CD4-positive, alpha-beta T cell treated with Interleukin-17A for 4 hours (primary cell): ENCODE data around the gene ZDHHC1.

ENCODE experiments used
- DNase-seq: peaks from one replicate; pipeline ENCODE4 v3.0.0-alpha.2; 2020; ENCODE audit warnings: mixed read lengths

The ZDHHC1 gene

DNA sequence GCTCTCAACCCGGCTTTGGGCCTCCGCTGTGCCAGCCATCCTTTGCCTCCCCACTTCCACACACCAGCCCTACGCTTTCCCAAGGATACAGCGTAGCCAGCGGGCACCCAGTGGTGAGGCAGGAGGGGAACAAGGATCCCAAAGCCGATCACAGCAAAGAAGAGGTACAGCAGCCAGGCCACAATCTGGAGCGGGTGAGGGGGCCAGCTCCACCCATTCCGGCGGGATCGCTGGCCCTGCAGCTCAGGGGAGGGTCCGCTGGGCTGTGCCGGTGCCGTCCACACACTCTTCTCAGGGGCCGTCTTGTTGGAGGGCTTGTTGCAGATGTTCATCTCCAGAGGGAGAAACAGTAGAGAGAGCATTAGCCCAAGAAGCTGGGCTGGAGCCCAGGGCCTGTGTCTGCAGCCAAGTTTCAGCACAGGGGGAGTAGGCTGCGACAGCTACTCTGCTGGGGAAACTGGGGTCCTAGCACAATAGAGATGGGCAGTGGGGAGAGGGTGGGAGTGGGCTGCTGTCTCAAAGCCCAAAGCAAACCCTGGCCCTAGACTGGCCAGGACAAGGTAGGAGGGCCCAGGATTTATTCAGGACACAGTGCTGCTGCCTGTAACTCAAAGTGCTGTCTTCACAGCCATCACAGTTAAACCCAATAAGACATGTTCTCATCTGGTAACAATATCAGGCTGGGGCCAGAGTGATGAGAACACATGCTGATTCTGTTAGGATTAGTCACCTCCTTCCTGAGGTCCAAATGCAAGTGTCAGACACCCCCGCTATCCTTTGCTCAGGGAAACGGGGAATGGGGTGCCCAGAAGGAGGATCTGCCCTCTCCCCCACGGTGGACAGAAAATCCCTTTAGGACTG is 9.9 kb downstream of the ZDHHC1 start:
- no peak for DNase-seq

DNA sequence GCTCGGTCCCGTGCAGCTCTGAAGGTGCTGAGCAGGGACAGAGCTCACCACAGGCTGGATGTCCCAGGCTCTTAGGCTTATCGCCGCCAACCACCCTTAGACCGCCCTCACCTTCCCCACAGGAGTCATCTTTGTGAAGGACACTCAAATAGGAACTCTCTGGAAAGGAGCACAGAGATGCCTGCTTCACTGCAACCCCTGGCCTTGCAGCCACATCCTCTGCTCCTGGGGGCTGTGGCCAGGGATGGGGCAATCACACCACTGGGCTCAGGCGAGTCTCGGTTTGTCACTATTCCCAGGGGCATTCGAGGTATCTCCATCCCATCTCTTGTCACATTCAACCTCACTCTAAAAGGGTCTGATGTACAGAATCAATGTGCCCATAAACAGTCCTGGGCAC is 10.9 kb downstream of the ZDHHC1 start:
- no peak for DNase-seq

DNA sequence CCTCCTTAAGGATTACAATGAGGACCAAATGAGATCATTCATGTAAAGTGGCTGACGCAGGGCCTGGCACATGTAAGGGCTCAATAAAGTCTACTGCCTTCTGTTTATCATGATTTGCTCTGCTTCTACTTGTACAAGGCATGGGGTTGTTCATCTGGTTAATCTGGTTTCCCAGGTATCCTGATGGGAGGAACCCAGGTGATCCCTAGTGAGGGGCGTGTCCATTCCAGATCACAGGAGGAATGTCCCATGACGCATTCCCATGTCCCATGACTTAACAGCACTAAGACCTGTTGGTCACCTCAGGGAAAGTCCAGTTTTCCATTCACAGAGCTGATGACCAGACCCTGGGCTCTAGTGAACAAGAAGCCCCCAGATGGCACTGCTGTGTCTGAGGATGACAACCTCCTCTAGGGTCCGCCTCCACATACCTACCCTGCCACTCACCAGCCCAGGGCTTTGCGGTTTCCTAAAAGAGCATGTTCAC is 11.5 kb downstream of the ZDHHC1 start:
- no peak for DNase-seq

DNA sequence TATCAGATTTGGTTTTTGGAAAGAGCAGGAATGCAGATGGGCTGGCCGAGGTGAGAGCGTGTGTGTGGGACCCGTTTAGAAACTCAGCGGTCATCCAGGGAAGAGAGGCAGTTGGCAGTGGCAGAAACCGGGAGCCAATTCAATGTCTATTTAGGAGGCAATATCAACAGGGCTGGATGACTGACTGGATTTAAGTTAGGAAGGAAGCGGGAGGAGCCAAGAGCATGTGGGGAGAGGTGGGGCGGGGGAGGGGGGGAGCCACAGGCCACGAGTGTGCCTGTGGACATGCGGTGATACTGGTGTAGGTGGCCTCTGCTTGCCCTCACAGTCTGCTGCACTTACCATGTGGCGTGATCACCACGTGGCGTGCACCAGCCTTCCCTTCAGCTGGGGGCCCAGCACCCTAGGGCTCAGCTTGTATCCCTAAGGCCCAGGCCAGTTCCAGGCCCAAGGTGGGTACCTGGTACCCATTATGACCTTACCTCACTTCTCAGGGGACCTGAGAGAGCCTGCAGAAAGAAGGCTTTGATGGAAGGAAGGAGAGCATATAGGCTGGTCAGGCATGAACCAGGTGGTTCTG is 12.2 kb downstream of the ZDHHC1 start:
- DNase-seq: no peak

DNA sequence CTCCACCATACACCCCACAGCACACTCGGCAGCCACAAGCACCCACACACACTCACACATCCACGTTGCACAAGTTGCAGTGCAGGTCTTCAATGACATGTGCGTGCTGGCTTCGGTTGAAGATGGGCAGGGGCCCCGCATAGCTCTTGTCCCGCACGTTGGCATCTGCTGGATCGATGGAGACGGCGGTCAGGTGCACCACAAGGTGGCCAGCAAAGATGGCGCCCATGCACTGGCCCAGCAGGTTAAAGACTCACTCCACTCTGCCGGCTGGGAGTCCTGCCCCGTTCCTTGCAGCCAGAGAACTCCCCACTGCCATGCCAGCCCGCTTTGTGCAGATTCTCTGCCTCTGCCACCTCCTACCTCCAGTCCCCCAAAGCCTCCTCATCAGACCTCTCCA is 15.4 kb downstream of the ZDHHC1 start:
- DNase-seq: no peak

DNA sequence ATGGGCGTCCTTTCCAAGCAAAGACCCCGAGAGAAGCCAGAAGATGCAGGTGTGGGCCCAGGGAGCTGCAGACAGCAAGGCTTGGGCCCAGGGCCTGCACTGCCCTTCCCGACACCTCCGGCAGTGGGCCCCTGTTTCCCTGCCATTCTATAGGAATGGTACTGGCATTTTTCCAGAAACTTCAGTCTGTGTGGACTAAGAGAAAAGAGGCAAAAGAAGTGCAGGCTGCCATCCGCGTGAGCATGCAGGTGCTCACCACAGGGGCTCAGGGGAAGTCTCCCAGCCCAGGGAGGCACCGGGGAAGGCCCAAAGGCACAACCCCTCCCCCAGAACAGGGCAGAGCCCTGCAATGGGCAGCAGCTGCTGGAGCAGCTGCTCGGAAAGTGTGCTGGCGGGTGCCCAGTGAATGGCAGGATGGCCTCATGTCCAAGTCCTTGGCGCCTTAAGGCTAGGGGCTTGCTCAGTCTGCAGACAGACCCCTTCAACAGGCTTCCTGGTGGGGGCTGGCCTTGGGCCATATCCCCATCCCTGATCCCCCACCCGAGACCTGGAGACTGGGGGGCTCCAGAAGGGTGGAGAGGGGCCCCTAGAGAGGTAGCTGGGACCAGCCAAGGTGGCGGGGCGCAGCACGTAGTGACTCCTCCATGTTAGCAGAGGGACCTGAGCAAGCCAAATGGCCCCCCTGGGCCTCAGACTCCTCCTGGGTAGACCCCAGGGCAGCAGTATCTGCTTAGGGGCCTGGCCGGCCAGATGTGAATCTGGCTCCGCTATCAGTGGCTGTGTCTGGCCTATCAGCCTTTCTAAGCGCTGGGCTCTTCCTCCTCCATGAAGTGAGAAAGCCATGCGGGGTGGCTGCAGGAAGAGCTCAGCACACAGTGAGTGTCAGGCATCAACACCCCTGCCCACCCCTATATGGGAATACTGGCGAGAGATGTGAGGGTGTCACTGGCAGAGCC is 16.2 kb downstream of the ZDHHC1 start:
- DNase-seq: no peak

DNA sequence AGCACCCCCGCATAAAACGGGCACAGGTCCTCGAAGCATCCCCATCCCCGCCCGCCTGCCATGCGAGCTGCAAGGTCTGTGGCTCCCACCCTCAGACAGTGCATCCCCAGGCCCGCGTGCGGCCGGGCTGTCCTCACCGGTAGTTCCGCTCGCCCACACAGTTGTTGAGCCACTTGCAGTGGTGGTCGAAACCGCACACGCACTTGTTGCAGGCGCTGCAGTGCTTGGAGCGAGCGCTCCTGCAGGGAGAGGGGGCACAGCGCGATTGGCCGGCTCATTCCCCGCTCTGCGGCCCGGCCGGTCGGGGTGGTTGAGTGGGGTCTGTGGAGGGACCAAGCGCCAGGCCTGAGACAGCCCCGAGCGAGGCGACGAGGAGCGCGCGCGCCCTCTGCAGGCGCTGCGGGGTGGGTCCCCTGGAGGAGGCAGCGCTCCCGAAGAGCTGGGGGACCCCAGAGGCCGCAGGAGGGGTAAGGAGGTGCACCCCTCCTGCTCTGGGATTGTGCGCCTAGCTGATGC is 17.0 kb downstream of the ZDHHC1 start:
- DNase-seq: peak; percentile 55

DNA sequence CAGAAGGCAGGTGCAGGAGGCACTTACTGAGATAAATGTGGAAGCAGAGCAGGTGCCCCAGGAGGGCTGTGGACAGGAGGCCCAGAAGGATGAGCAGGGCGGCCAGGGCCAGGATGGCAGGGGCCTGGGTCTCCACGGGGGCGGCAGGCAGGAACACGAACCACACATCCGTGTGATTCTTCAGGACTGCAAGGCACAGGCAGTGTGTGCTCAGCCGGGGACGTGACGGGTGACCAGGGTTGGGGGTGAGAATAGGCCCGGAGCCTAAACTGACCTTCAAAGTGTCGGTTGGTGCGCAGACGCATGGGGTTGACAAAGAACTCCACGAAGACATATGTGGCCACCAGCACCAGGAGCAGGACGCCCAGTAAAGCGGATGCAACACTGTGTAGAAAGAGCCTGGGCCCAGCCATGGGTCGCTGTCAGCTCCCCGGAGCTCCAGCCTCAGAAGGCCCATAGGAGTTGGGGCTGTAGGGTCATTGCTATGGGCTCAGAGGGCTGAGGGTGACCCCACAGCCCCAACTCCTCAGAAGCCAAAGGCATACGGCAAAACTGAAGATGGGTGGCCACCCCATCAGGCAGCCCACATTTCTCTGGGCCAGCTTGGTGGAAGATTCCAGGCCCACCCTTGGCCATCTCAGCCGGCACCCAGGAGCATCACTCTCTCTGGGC is 17.6 kb downstream of the ZDHHC1 start:
- no peak for DNase-seq

DNA sequence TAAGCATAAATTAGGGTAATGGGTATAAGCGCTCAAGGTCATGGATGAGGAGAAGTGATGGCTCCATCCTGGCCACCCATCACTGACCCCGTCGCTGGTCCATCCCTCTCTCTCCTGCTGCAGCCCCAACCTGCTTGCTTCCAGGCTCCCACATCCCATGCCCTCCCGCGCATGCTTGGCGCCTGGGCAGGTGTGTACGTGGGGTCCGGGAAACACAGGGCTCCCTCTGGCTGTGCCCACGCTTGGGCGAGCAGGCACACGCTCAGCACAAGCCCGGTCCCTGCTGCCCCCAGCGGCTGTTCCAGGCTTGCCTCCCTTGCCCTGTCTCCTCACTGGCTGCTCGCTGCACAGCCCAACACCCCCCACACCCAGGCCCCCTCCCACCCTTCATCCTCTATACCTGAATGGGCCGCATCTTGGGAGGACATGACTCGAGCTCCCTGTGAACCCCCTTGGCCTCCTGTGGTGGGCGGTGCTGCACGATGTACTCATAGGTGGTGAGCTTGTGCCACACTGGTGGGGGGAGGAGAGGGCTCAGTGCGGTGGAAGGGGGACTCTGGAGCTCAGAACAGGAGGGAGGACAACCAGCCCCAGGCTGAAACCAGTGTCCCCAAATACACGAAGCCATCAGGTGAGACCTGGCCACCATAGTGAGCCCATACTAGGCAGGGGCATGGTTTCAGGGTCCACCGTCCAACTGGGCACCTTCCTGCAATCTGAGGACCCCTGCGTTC is 18.3 kb downstream of the ZDHHC1 start:
- no peak for DNase-seq

DNA sequence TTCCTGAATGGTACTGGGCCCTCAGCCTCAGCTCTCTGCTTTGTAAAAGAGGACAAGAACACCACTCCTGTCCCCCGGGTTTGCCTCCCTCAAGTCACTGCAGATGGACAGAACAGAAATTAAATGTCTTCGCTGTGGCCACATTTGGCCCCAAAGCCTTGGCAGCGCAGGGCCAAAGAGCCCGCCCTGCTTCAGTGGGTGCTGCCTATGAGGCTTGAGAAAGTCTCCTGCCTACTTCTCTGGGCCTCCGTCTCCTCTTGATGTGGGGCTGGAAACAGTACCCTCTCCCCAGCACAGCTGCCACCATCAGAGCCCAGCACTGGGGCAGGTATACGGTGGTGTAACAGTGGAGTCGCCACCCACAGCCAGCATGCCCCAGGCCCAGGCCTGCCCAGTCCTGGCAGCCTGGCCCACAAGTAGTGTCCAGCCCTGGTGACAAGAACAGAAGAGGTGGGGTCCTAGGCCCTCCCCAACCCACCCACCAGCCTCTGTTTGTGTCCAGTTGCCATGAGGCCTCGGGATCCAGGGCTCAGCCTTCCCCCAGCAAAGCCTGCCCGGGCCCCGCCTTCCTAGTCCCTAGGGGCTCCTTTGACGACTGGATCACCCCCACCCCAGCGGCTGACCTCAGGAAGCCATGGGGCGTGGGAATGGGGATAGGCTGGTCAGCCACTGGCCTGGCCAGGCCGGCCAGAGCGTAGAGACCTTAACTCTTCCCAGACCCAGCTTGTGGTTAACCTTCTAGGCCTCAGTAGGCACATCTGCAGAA is 19.1 kb downstream of the ZDHHC1 start:
- DNase-seq: no peak

DNA sequence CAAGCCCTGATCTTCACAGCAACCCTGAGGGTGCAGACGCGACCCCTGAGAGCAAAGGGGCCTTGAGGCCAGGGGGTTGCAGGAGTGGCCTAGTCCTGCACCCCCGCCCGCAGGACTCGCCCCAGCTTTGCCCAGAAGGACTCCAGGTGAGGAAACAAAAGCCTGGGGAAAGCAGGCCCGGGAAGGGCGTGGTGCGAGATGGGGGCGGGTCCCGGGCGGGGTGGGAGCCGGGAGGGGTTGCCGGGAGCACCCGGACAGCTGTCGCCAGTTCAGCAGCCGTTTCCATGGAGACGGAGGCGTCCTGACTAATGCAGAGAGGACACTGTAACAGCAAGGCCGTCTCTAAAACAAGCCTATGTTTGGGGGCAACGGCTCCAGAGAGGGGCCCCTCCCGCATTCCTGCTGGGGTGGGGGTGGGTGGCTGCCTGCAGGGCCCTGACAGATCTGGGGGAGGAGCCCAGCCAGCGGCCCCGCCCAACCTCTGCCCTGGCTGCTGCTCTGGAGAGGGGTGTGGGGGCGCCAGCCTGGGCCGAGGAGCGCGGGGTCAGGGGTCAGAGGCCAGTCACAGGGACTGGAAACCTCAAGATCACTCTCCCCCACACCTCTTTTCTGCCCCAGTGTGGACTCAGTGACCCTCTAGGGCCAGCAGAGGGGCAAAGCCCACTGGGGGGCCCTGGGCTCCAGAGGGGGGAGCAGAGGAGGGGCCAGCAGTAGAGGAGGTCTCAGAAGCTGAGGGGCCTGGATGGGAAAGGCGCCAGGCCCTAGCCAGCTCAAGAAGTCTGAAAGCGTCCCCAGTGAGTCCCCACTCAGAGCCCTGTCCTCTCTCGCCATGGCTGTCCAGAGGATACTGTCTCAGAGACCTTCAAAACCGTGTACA is 19.9 kb downstream of the ZDHHC1 start:
- DNase-seq: no peak

DNA sequence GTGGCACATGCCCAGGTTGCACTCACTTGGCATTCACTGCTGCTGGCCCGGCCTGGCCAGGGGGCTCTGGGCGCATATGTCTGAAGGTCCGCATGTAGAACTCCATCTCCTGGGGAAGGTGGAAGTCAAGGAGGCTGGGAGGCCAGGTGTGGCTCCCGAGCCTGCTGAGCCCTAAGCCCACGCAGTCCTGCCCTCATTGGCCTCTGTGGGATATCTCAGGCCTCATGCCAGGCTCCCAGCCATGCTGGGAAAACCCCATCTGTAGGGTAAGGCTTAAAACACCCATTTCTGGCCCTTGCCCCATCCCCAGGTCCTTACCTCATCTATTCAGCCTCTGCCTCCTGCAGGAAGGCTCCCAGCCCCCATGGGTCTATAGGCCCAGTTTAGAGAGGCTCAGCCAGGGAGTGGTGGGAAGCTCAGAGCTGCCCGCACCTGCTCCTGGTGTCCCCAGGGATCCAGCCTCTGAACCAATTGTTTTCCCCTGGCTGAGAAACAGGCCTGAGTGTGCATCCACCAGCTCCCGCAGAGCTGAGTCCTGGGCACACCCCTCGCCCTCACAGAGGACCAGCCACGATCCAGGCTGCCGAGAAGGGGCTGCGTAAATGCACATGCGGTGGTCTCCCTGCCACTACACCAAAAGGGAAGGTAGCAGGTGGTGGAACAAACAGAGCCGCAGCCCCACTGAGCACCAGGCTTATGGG is 20.7 kb downstream of the ZDHHC1 start:
- DNase-seq: no peak

DNA sequence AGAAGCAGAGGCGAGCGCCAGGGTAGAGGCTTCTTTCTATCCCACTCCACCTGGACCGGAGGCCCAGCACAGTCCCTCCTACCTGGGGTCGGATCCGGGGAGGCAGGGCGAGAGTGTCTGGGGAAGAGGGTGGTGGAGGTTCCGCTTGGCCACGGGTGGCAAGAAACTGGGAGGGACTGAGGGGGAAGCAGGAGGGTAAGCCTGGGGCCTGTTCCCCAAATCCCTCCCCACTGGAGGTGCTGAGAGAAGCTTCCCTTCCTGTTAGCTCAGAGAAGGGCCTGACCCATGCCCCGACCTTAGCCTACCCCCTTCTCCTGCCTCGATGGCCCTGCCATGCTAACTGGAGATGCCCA is 21.2 kb downstream of the ZDHHC1 start:
- no peak for DNase-seq

DNA sequence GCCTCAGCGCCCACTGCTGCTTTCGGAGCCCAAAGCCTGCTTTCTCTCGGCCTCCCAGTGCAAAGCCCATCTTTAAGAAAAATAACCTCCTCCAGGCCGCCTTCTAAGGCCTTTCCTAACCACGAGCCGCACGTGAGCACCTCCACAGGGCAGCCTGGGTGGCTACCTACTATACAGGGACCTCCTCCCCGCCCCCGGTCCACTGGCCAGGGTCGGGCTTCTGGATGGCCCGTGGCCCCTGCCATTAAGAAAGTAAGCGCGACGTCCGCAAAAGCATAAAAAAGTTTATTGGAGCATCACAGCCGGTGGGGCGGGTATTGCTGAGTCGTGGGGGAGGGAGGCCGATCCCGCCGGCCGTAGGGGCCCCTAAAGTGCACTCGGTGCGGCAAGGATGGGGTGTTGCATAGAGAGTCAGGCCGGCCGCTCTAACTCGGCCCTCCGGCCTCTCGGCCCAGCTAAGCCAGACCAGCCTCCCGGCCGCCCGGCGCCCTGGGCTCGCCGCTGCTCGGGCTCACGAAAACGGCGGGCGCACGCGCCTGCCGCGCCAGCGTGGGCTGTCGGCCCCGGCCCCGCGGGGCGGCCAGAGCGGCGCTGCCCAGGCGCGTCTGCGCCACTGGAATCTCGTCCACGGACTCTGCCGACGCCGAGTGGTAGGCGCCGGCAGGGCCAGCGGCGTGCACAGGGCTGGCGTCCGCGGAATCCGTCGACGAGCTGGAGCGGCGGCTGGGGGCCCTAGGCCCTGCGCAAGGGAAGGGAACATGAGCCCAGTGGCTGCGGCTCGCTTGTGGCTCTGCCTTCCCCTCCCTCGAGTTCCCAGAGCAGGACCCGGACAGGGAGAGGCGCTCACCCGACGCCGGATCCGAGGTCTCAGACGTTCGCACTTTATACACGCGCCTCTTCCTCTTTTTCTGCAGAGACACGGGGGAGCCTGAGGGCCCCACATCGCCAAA is 21.8 kb downstream of the ZDHHC1 start:
- no peak for DNase-seq

DNA sequence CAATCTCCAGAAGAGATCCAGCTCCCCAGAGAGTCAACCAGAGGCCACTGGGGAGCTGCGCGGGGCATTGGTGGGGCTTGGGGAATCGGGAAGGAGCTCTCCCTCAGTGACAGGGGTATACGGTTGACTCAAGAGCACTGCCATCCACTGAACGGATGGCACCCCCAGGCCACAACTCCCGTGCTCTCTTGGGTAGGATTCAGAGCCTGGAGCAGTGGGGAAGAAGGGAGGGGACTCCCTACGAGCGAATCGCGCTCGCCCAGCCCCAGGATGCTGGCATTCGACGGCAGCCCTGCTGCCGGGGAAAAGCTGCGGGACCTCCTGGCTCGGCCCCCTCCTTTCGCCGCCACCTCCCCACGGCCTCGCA is 22.5 kb downstream of the ZDHHC1 start:
- DNase-seq: no peak

DNA sequence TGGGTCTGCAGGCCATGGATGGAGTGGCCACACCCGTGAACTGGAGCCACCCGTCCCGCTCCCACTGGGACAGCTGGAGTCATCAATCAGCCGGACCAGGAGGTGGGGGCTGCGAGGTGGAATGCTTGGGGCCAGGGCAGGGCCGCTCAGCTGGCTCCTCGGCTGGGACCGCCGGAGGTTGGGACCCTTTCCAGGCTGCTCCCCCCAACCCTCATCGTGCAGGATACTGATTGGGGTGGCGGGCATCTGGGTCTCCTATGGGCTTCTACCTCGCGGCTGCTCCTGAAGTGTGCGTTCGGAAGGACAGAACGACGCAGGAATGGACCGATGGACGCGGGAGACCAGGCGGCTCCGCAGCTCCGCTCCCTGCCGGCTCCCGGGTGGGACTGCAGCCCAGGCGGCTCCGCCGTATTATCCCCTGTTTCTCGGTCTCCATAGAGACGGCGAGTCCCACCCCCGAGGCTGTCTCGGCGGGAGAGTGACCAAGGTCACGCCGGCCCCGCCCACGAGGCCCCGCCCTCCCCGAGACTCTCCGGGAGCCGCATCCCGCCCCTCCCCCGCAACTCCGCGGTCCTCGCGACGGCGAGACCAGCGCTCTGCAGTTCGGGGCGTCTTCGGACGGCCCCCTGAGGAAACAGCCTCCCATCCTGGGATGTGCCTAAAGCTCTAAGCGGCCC is 23.0 kb downstream of the ZDHHC1 start, which contains the start of gene TPPP3:
Gene TPPP3 (minus strand): TSS at position 388 of the 677 bp plus-strand sequence. CDS start 2,387 bp downstream, outside the sequence.
- peak; percentile 43 for DNase-seq

DNA sequence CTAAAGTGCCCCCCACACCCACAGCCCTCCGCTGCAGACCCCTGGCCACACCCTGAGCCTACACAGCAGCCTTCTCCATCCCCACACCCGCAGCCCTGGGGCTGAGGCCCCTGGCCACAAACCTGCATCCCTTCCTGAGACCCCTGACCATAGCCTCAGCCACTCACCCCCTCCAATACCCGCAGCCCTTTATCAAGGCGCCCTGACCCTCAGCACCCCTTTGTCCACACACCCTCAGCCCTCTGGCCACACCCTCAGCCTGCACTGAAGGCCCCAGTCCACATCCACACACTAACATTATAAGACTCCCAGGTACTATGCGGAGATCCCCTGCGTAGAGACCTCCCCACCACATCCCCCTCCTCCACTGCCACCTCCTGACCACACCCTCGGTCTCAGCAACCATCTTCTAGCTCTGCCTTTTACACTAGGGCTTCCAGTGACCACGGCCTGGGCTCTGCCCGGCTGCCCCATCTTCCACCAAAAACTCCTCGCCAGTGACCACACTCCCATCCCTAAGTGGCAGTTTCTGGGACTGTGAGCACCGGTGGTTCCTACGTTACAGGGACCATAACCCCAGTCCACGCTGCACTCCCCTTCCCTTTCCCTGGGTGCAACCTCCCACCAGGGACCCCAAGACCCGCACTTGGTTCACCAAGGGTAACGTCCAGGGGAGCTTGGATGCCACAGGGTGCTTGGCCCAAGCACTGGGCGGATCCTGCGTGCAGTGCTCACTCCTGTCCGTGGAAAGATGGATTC is 23.8 kb downstream of the ZDHHC1 start:
- DNase-seq: no peak
